ENCODE results near the gene DDX27.
A peak's percentile ranks its signal among the peaks of the same experiment; 100 is the strongest.
"Not testable (repeated sequence)": the region's sequence is repeated elsewhere in the genome, so short reads cannot be mapped to it uniquely, and the experiment has no call there.

DDX27 gene

DNA sequence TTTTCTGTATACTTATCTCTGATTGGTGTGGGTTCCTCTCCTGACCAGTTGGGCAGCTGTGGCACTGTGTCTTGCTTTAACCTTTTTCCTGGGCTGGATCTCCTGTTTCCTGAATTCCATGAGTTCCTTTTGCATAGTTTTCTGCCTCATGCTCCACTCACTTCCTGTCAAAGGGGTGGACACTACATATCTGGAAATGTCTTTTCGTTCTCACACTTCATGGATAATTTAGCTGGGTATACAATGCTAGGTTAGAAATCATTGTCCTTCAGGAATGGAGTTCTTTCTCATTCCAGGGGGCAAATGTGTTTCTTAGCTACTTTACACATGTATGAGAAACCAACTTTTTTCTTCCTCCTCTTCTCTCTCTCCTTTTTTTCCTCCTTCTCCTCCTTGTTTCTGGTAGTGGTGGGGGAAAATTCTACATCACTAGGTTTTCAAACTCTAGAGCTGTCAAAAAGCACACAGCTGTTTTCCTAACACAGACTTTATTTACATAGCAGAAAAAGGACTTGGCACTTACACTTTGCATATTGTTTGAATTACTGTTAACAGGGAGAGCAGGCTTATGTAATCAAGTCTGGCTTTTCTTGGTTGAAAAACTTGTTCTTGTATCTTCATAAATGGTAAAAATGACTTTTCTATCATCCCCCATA is 9.0 kb upstream of the DDX27 start:
- no peak for DNase-seq

DNA sequence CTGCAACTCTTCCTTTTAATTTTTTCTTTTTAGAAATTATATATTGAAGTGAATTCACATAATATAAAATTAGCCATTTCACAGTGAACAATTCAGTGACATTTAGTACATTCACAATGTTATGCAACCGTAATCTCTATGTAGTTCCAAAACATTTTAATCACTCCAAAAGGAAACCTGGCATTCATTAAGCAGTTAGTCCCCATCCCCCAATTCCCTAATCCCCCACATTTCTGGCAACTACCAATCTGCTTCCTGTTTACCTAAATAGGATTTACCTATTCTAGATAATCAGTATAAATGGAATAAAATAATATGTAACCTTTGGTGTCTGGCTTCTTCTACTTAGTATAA is 8.5 kb upstream of the DDX27 start:
- no peak for DNase-seq

DNA sequence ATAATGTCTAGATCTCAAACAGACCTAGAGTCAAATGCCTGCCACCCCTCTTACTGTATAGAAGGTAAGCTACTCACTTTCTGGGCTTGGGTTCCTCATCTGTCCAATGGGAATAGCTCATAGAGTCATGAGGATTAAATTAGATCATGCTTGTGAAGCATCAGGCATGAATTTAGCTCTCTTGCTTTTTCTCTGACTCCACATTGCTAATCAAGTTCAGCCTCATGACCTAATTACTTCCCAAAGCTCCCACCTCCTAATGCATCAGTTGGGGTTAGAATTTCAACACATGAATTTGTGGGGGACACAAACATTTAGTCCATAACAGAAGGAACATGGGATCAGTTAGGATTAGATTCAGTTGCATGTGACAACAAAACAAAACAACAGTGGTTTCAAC is 4.6 kb upstream of the DDX27 start:
- no peak for DNase-seq

DNA sequence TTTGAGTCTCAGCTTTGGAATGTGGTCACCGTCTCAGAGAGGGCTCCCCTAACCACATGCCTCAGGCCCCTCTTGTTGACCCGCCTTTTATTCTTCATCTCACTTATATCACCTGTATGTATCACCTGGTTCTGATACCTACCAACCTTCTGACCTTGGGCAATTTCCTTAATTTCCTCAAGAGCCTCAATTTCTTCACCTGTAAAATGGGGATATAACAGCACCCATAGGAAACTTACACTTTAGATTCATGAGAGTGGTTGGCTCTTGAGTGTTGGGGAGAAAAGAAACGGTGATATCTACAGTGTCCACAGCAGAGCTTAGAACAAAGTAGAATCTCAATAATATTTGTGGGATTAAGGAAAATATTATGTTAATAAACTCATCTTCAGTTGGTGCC is 4.0 kb upstream of the DDX27 start:
- no peak for DNase-seq

DNA sequence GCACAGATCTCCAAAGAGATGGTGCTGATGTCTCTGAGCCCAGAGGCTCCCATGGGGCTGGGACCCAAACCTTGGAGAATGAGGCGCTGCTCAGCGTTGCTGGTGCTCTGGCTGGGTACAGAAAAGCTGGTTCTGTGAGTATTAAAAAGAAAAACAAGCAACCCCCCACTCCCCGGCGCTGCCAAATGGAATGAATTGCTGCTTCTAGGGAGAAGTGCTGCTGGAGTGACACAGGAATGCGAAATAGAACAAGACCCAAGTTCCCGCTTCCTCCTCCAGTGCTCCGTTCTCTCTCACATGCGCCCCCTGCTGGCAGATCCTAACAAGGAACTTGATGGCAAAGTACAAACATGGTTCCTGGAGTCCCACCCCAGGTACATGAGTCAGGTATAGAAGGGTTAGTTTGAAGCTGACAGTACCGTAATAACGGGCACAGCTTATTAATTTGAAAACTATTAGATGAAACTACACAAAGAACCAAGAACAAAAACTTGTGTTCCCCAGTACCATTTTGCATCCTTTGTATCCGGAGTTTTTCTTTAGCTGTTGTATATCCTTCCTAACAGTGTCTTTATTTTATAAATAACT is 2.1 kb upstream of the DDX27 start:
- DNase-seq, result peak; percentile 100

DNA sequence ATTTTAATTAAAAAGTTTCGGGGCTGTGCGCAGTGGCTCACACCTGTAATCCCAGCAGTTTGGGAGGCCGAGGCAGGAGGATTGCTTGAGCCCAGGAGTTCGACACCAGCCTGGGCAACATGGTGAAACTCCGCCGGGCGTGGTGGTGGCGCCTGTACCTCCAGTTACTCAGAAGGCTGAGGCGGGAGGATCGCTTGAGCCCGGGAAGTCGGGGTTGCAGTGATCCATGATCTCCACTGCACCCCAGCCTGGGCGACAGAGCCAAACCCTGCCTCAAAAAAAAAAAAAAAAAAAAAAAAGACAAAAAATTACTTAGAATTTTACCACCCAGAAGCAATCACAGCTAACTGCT is 501 bp upstream of the DDX27 start:
- DNase-seq, result not testable (repeated sequence)

DNA sequence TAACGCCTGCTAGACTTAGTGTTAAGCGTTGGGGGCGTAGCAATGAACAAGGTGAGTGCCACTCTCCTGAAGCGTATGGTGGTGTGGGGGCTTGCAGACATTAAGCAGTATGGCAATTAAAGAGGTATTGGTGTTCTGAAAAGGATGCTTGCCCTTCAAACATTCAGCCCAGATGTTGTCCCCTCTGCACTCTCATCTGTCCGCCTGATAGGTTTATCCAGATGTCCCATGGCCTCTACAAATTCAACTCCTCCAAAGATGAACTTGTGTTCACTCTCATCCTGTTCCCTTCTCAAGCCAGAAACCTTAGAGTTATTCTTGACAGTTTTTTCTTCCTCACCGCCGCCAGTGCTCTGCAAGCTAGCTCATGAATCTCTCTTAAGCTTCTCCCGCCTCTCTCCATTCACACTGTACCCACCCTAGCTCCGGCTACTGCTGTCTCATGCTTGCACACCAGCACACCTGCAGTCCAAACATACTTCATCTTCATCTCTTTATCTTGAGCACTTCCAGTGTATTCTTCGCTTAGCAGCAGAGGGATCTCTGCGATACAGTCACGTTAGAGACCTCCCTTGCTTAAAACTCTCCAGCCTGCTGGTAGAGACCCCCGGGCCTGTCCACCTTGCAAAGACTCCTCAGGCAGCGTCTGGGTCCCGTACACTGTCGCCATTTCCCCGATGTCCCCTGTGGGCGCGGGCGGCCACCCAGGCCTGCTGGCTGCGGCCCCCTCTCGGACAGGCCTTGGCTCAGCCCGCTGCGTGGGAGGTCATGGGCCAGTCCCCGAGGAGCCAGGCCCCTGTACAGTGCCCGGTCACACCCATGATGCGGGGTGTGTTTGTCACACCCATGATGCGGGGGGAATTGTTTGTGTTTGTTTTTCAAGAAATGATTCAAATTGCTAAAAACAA is 962 bp downstream of the DDX27 start:
- DNase-seq, result no peak

DNA sequence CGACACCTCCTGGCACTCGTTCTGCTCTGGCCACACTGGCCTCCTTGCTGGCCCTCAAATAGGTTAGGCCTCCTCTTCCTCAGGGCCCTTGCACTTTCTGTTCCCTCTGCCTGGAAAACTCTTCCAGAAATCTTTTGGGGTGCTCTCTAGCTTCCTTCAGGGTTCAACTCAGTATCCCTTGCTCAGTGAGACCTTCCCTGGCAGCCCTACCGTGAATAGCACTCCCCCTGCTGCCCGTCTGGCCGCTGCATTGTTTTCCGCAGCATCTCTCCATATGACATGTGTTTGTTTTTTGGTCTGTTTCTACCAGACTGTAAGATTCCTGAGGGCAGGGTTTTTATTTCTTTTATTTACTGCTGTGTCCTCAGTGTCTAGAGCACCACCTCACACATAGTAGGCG is 6.7 kb downstream of the DDX27 start:
- DNase-seq, result no peak

DNA sequence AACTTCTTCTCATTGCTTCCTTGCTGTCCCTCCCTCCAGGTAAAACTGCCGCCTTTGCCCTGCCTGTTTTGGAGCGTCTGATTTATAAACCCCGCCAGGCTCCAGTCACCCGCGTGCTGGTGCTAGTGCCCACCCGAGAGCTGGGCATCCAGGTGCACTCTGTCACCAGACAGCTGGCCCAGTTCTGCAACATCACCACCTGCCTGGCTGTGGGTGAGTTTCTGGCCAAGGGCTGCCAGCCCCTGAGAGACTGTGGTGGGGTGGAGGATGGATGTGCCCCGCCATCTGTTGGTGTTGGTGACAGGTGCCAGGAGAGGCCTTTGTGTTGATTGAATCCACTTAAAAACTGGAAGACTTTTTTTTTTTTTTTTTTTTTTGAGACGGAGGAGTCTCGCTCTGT is 9.5 kb downstream of the DDX27 start:
- no peak for DNase-seq

DNA sequence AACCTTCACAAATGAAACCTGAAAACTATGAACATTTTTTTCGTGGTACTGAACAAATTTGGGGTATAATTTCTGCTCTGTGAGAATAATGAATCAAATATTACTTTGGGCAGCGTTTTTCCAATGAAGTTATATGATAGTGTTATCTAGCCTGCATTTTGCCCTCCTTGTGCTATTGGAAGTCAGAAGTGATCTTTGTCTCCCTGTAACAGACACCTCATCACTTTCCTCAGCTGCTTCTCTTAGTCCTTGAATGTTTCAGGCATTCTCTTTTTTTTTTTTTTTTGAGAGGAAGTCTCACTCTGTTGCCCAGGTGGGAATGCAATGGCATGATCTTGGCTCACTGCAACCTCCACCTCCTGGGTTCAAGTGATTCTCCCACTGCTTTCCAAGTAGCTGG is 10.2 kb downstream of the DDX27 start:
- no peak for DNase-seq

DNA sequence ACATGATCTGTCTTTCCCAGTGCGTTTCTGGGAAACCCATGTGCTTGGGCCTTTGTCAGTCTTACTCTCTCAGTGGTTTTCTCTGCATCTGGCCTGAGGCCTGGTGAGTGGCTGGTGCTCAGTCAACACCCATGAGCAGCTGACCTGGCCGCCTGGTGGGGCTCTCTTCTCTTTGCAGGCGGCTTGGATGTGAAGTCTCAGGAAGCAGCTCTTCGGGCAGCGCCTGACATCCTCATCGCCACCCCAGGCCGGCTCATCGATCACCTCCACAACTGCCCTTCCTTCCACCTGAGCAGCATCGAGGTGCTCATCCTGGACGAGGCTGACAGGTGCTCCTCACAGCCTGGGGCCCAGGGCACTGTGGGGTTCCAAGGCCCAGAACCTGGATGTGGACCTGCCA is 10.8 kb downstream of the DDX27 start:
- DNase-seq, result no peak

DNA sequence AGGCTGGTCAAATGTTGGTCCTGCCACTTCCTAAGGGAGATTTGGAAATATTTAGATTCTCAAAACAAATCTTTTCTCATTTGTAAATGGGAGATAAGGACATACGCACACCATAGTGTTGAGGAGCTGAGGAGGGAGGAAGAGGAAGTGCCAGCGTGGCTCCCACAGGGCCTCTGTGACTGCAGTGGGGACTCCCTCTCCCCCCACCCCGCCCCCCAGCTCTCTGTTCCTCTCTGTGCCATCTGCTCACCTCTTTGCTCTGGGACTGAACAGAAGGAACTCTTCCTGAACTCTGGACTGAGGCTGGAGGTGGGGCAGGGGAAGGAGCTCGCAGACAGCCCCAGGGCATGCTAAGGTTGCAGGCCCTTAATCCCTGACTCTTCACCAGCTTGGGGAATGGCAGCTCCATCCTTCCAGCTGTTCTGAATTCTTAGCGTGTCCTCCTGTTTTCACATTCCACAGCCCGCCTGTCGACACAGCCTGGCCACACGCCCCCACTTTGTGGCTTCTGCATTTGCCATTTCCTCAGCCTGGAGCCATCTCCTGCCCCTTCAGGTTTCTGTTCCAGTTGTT is 11.4 kb downstream of the DDX27 start:
- DNase-seq, result no peak

DNA sequence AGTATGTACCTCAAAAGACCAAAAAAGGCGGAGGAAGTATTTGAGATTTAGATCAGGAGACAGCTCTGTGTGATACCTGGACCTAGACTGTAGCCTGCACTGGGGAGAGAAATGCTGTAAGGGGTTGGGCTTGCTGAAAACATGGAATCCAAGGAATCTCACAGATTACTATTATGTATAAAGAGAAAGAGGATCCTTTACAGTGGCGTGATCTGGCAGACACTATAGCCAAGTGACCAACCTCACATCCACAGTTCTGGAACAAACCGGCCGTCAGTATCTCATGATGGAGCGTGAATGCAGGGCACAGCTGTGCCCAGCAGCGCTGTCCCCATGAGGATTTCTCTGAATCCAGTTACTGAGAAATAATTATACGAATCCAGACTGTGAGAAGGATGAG is 12.3 kb downstream of the DDX27 start:
- DNase-seq, result no peak

DNA sequence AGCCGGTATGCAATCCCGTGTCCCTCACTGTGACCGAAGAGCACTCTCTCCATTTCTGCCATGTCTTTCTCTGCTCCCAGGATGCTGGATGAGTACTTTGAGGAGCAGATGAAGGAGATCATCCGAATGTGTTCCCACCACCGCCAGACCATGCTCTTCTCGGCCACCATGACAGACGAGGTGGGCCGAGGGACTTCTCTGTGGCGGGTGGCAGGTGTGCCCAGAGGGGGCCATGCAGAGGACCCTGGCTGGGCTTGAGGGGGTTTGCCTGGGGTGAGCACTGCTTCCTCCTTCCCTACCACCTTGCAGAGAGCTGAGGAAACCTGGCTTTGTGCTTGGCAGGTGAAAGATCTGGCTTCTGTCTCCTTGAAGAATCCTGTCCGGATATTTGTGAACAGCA is 14.0 kb downstream of the DDX27 start:
- DNase-seq, result no peak

DNA sequence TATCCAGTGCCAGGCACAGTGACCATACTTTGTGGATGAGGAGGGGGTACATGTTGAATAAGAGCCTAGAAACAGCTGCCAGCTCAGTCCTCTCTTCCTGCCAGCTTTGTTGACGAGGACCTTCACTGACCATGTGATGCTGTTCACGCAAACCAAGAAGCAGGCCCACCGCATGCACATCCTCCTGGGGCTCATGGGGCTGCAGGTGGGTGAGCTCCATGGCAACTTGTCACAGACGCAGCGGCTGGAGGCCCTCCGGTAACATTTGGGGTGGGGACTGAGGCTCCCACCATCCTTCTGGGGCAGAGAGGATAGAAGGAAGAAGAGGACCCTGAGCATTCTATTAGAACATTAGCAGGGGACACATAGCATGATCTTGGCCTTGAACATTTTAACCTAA is 15.6 kb downstream of the DDX27 start:
- no peak for DNase-seq

DNA sequence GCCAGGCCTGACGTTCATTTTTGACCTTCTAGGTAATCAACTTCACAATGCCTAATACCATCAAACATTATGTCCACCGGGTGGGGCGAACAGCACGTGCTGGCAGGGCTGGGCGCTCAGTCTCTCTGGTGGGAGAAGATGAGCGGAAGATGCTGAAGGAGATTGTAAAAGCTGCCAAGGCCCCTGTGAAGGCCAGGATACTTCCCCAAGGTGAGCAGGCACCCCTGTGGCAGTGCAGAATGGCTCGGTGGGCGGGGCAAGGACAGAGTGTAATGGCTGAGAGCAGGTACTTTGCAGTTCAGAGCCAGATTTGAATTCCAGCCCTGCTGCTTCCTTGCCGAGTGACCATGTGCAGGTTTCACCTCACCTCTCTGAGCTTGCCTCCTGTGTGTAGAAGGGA is 17.1 kb downstream of the DDX27 start:
- DNase-seq, result no peak

DNA sequence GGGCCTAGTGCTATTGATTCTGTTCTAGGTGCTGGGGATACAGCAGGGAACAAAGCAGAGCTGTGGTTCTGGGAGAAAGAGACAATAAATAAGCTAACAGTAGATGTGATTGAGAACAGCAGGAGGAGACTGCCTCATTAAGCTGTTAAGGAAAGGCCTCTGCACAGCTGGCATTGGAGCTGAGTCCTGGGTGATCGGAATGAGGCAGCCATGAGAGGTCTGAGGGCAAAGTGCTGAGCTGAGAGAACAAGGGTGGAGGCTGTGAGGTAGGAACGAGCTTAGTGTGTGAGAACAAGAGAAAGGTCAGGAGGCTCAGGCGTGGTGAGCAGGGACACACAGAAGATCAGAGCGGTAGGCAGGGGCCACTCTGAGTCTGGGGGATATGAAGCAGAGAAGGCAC is 18.3 kb downstream of the DDX27 start:
- no peak for DNase-seq

DNA sequence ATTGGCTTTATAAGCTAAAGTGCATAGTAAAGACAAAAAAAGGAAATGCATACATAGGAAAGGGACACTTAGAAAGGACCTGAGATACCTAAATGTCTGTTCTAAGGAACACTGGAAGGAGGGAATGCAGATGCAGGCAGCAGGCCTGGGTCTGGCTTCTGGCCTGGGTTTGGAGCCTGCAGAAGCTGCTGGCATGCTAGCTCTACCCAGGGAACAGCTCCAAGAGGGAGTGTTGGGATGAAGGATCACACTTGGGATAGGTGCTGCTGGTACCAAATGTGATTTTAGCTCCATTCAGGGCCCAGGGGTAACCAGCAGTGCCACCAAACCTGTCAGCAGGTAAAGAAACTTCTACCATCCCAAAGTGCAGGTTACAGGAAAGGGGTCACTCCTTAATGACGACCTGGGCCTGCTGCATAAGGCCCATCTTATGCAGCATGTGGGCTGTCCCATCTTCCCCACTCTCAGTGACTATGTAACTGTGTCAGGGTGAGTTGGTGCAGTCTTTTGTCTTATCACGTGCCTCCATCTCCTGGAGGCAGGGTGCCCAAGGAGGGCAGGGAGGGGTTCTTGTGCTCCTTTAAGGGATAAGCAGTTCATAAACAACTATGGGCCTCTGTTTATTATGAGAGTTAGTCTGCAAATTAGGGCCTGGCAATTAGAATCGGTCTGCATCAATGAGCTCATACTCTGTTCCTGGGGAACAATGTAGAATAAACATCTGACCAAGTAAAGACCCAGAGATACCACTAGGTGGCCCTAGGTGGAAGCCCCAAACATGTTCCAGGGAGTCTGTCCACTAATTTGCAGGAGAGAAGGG is 26.9 kb downstream of the DDX27 start:
- DNase-seq, result no peak

DNA sequence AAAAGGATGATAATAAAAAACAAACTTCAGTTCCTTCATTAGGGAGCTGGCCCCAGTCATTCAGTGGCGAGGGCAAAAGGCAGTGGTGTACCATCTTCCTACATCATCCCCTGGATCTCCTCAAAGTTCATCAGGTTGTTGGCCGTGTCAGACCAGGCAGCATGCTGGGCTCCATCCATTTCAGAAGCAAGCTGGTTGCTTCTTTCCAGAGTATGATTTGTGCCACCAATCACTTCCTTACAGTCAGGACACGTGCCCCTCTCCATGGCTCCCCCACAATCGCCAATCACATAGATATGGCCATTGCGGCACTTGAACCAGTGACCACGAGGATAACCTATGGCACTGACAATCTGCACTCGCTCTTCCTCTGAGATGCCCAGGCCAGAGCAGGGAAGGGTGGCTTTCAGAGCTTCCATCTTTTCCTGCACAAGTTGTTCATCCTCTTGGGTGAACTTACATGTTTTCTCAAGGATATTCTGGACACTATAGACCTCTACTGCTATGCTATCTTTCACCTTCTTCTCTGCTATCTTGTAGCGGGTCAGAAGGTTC is 28.0 kb downstream of the DDX27 start:
- no peak for DNase-seq

DNA sequence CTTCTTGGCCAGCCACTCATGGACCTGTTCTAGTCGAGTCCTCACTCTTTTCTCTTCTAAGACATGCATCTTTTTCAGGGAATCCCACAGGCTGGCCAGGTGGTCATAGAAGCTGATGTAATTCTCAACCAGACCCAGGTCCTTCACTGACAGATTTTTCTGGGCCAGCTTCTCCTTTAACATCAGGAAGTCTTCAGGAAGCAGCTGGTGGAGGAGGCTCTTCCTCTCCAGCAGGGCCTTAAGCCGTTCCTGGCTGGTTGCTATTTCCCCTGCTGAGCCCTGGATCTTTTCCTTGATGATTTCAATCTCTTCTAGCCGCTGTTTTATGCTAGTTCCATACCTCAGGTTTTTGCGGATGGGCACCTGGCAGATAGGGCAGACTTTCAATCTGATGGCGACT is 28.6 kb downstream of the DDX27 start:
- no peak for DNase-seq

DNA sequence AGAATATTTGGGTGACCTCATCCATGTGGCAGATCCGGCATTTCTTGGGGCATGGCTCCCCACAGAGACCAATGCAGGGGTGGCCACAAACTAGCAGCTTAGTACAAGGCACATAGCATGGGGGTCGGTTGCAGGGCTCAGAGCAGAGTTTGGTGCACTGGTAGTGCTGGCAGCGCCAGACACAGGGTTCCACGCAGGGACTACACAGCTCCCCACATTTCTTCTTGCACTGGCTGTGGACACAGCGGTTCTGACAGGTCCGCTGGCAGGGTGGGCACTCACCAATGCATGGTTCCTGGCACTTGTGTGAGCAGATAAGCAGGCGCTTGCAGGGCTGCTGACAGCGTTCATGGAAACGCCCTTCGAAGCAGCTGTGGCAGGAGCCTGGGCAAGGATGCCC is 29.1 kb downstream of the DDX27 start:
- no peak for DNase-seq

DNA sequence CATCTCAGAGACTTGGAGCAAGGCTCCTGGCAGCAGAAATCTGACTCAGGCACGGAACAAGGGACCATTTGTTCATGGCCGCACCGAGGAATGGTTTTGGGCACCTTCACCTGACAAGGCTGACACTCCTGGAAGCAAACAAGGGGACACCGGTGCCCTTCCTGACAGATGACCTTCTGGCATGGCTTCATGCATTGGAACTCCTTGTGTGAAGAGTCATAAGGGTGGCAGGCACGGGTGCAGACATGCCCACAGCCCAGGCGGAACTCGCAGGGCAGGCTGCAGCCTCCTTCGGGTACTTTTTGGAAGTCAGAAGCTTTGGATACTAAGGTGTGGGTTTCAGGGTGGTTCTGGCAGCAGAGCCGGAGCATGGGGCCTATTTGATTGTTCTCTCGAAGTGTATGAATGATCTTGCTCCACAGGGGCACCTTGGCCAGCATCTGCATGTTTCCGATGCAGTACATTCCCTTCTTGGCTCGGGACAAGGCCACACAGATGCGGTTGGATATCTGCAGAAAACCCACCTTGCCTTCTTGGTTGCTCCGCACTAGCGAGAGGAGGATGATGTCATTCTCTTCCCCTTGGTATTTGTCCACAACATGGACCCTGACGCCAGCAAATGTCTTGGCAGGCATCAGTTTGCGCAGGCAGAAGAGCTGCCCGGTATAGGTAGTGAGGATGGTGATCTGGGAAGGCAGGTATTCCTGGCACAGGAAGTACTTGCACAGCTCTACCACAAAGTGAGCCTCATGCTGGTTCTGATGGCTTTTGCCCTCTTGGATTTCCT is 29.9 kb downstream of the DDX27 start:
- no peak for DNase-seq
